Osteoblast (primary cell): ENCODE results near the gene ADAP1. TPM values are rescaled to one million over a fixed set of nuclear protein-coding genes. Genes with fewer than 3 reads are reported as not detected.

Experiments used
- DNase-seq: peaks from one replicate; pipeline ENCODE4 v3.0.0; 2011; ENCODE audit warnings: low spot score, mixed read lengths; ENCODE audit not compliant: insufficient read length; ENCODE audit errors: missing footprints
- H2AFZ ChIP-seq: 2 replicates; pipeline ENCODE4 v1.6.0; 2011; ENCODE audit warnings: mild to moderate bottlenecking, low read length
- H3K27ac ChIP-seq: 2 replicates; pipeline ENCODE4 v1.5.1; 2011; ENCODE audit warnings: mild to moderate bottlenecking, low read depth, low read length, moderate library complexity
- H3K27me3 ChIP-seq: 2 replicates; pipeline ENCODE4 v1.6.0; 2012; ENCODE audit warnings: mild to moderate bottlenecking, control low read depth, inconsistent platforms, low read length, moderate library complexity; ENCODE audit not compliant: insufficient read depth
- H3K36me3 ChIP-seq: 2 replicates; pipeline ENCODE4 v1.5.1; 2011; ENCODE audit warnings: mild to moderate bottlenecking, low read length, control low read depth, moderate library complexity; ENCODE audit not compliant: insufficient read depth
- H3K4me1 ChIP-seq: 2 replicates; pipeline ENCODE4 v1.5.1; 2011; ENCODE audit warnings: mild to moderate bottlenecking, low read length, control low read depth, moderate library complexity; ENCODE audit not compliant: insufficient read depth
- H3K4me2 ChIP-seq: 2 replicates; pipeline ENCODE4 v1.6.0; 2011; ENCODE audit warnings: mild to moderate bottlenecking, low read length; ENCODE audit not compliant: insufficient read depth
- H3K4me3 ChIP-seq: fragments of 200-600 bp; sonication (generic); 3 replicates; pipeline ENCODE4 v1.5.1; 2012; ENCODE audit warnings: mild to moderate bottlenecking, low read length, inconsistent platforms; ENCODE audit not compliant: insufficient read depth
- H3K79me2 ChIP-seq: 2 replicates; pipeline ENCODE4 v1.6.0; 2012; ENCODE audit warnings: mild to moderate bottlenecking, low read length, control low read depth, inconsistent platforms; ENCODE audit not compliant: insufficient read depth
- H3K9me3 ChIP-seq: 2 replicates; pipeline ENCODE4 v1.5.1; 2011; ENCODE audit warnings: low read depth, low read length, control low read depth
- H4K20me1 ChIP-seq: 2 replicates; pipeline ENCODE4 v1.6.0; 2012; ENCODE audit warnings: mild to moderate bottlenecking, low read length, control low read depth; ENCODE audit not compliant: insufficient read depth
- CTCF ChIP-seq: IDR thresholded peaks from 2 replicates; pipeline ENCODE4 v1.5.1; 2011; ENCODE audit warnings: mild to moderate bottlenecking, low read depth, low read length, moderate library complexity; ENCODE audit errors: extremely low read depth
- total RNA-seq: library from RNA; depleted of rRNA; stranded (reverse); fragments of >200 nt; gene quantifications from 2 replicates; pipeline ENCODE4 v1.2.3, GENCODE V29; 2012

ADAP1 gene
- total RNA-seq, 1 donor = 2.2 TPM

DNA sequence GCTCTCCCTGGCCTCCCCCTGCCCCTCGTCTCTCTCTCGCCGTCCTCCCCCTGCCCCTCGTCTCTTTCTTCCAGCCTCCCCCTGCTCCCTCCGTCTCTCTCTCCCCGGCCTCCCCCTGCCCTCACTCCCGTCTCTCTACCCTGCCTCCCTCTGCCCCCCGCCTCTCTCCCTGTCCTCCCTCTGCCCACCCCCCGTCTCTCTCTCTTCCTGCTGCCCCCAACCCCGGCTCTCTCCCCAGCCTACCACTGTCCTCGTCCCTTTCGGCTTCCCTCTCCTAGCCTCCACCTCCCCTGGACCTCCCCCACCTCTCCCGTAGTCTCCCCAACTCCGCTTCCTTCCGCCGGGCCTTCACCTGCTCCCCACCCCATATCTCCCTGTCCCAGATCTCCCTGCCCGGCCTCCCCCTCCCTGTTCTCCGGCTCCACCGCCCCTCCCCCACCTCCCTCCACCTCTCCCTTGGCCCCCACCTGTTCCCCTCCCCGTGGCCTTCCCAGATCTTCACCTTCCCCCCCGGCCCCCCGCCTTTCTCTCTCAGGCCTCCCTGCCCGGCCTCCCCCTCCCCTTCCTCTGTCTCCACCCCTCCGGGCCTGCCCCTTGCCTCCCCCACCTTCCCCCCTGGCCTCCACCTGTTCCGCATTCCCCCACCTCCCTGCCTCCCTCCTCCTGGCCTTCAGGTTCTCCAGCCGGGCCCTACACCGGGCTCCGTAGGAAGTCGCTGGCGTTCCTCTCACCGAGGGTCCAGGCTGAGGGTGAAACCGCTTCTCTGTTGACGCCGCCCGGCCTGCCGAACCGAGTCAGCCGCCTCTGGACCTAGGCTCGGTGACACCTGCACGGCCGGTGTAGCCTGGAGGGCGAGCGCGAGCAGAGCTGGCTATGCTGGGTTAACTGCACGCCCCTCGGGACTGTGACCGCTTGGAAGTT, 76.9 kb downstream of the ADAP1 start:
- Histone ChIP-seq H3K4me3 (peak overlapping the region; percentile 92), H2AFZ (no peak overlapping the region), H3K27me3 (no peaks in the 10 kb centered on the region), H3K4me2 (peak overlapping the region; percentile 87), H3K27ac (peak overlapping the region; percentile 58), H3K9me3 (no peaks in the 10 kb centered on the region), H3K4me1 (peaks cover 10% of the 10 kb centered on the region), H3K79me2 (peaks cover 58% of the 10 kb centered on the region), H3K36me3 (peaks cover 21% of the 10 kb centered on the region), H4K20me1 (peaks cover 31% of the 10 kb centered on the region)
- no peak for TF ChIP-seq CTCF
- peak; percentile 85 for DNase-seq

- H3K4me2 ChIP-seq = peak overlapping the region; percentile 77
- H3K27ac ChIP-seq = peak overlapping the region; percentile 58
- H4K20me1 ChIP-seq = peaks cover 27% of the 10 kb centered on the region
- TF ChIP-seq CTCF = no peak
- no peaks in the 10 kb centered on the region for H3K9me3 ChIP-seq
- DNase-seq = no peak
- H3K36me3 ChIP-seq = peaks cover 25% of the 10 kb centered on the region
- no peaks in the 10 kb centered on the region for H3K27me3 ChIP-seq
- peak overlapping the region; percentile 76 for H2AFZ ChIP-seq
- H3K79me2 ChIP-seq = peaks cover 52% of the 10 kb centered on the region
- peak overlapping the region; percentile 92 for H3K4me3 ChIP-seq
- H3K4me1 ChIP-seq = peaks cover 10% of the 10 kb centered on the region
Measured at GRCh38 chr7:876972-877311, 77.5 kb downstream of the ADAP1 start.

DNA sequence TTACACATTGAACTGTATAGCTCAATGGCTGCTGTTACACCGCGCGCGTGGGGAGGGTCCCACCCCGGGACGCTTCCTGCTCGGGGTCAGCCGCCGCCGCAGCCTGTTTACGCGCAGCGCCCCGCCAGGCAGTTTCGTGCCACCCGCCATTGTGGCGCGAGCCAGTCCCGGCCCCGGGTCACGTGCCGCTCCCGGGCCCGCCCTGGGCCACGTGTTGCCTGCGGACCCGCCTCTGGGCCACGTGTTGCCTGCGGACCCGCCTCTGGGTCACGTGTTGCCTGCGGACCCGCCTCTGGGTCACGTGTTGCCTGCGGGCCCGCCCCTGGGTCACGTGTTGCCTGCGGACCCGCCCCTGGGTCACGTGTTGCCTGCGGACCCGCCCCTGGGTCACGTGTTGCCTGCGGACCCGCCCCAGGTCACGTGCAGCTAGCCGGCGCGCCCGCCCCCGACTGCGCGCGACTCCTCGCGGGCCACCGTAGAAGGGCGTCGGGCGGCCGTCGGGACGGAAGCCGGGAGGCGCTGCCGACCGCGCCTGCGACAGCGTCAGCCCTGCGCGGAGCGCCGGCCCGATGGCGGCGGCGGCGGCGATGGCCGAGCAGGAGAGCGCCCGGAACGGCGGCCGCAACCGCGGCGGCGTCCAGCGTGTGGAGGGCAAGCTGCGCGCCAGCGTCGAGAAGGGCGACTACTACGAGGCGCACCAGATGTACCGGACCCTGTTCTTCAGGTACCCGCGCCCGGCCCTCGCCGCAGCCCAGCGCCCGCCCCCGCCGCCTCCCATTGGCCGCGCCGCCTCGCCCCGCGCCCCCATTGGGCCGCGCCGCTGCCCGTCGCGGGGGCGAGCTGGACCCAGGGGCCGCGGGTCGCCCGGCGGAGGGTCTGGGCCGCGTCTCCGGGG, 78.2 kb downstream of the ADAP1 start, which contains the start of gene GET4:
Gene GET4, plus strand, starts transcription at position 478 of the 895 bp plus-strand sequence. Its CDS starts 92 bp downstream, at position 570.
- peak within 1 kb of the TSS; percentile 76 for H2AFZ ChIP-seq
- H4K20me1 ChIP-seq = peaks cover 21% of the 10 kb centered on the region
- H3K4me1 ChIP-seq = peaks cover 10% of the 10 kb centered on the region
- no peaks in the 10 kb centered on the region for H3K9me3 ChIP-seq
- no peak for TF ChIP-seq CTCF
- no peaks in the 10 kb centered on the region for H3K27me3 ChIP-seq
- peak within 1 kb of the TSS; percentile 58 for H3K27ac ChIP-seq
- peaks cover 45% of the 10 kb centered on the region for H3K79me2 ChIP-seq
- H3K4me2 ChIP-seq = peak within 1 kb of the TSS; percentile 77
- peak; percentile 99 for DNase-seq
- peaks cover 25% of the 10 kb centered on the region for H3K36me3 ChIP-seq
- peak within 1 kb of the TSS; percentile 92 for H3K4me3 ChIP-seq
